K562 (cell line): ENCODE results near the gene RNF4. TPM values are rescaled to one million over a fixed set of nuclear protein-coding genes. Genes with fewer than 3 reads are reported as not detected.
A peak's percentile ranks its signal among the peaks of the same experiment; 100 is the strongest.

Source experiments
- ATAC-seq: fragments of 200-7000 bp; cut with Tn5 transposase; 3 replicates; pipeline ENCODE4 v1.9.1; 2020; ENCODE audit warnings: moderate library complexity
- BruUV-seq: library from RNA; stranded (reverse); fragments of 400-500 nt; replicated peaks from 2 replicates; lab custom pipeline; 2021; lab: Mats Ljungman, UMichigan
- CTCF ChIA-PET: fragments of 300-600 bp; formaldehyde crosslinking; extraction: SDS; loops from one replicate; lab custom pipeline; 2021; ENCODE audit warnings: low intra/inter-chr PET ratio; lab: Yijun Ruan, JAX
- POLR2A ChIA-PET: fragments of 300-600, 350-650 bp; sonication (Branson Sonifier 250); formaldehyde crosslinking; extraction: SDS; loops from one replicate; lab custom pipeline; 2021; ENCODE audit warnings: antibody characterized with exemption, inconsistent platforms; lab: Yijun Ruan, JAX
- DNase-seq, 4 experiments: peaks; one replicate each; pipeline versions ENCODE4 v3.0.0 to v3.0.0-alpha.2; 2011 to 2018; ENCODE audit warnings: low spot score in 3 of 4, mixed read lengths in 3 of 4; ENCODE audit errors: extremely low read depth in 1 of 4
- FAIRE-seq: peaks from 2 replicates; lab custom pipeline; 2011; peaks lifted over from hg19 to GRCh38; lab: Jason Lieb, UNC
- H2AFZ ChIP-seq: 2 replicates; pipeline ENCODE4 v1.6.0; 2011; ENCODE audit warnings: low read depth, low read length, control low read depth, inconsistent platforms
- H3K27ac ChIP-seq: fragments of 200-600 bp; 3 replicates; pipeline ENCODE4 v1.8.0; 2011; ENCODE audit warnings: low read depth, mild to moderate bottlenecking, control low read depth, inconsistent platforms, low read length, moderate library complexity, mixed read lengths; ENCODE audit errors: extremely low read depth
- H3K27me3 ChIP-seq, 2 experiments: fragments of 300-600 bp in 1 of 2; 2 replicates in 1 of 2; 3 replicates in 1 of 2; pipeline versions ENCODE4 v1.6.0 to v1.8.0; 2011; ENCODE audit warnings: inconsistent platforms in 2 of 2, low read length in 2 of 2, mild to moderate bottlenecking in 1 of 2, mixed read lengths in 1 of 2, moderate library complexity in 1 of 2; ENCODE audit not compliant: control insufficient read depth in 2 of 2, insufficient read depth in 2 of 2
- H3K36me3 ChIP-seq: fragments of 300-600 bp; 3 replicates; pipeline ENCODE4 v1.8.0; 2011; ENCODE audit warnings: mild to moderate bottlenecking, low read length, inconsistent platforms; ENCODE audit not compliant: control insufficient read depth, insufficient read depth
- H3K4me1 ChIP-seq, 2 experiments: fragments of 200-600 bp in 1 of 2; replicated peaks in 1 of 2; 2 replicates in 1 of 2; 3 replicates in 1 of 2; pipeline versions ENCODE4 v1.5.1 to v1.8.0; 2011; ENCODE audit warnings: inconsistent platforms in 2 of 2, low read length in 2 of 2, mild to moderate bottlenecking in 1 of 2, mixed read lengths in 1 of 2, moderate library complexity in 1 of 2; ENCODE audit not compliant: control insufficient read depth in 2 of 2, insufficient read depth in 2 of 2
- H3K4me2 ChIP-seq: 2 replicates; pipeline ENCODE4 v1.6.1; 2011; ENCODE audit warnings: low read length, control low read depth, inconsistent platforms, mixed read lengths; ENCODE audit not compliant: insufficient read depth
- H3K4me3 ChIP-seq: fragments of 200-600 bp; sonication (generic), shearing (Covaris generic); 2 replicates; pipeline ENCODE4 v1.5.1; 2016; ENCODE audit warnings: control low read depth, inconsistent platforms
- H3K79me2 ChIP-seq: fragments of 200-600 bp; 3 replicates; pipeline ENCODE4 v1.8.0; 2011; ENCODE audit warnings: low read length, inconsistent platforms; ENCODE audit not compliant: control insufficient read depth, insufficient read depth
- H3K9ac ChIP-seq, 2 experiments: 2 replicates each; pipeline versions ENCODE4 v1.6.0 to v1.6.1; 2011; ENCODE audit warnings: low read depth in 2 of 2, low read length in 2 of 2, control low read depth in 1 of 2, inconsistent platforms in 1 of 2, mild to moderate bottlenecking in 1 of 2, mixed read lengths in 1 of 2; ENCODE audit not compliant: insufficient read depth in 1 of 2
- H3K9me1 ChIP-seq: one replicate; pipeline ENCODE4 v1.6.0; 2011; ENCODE audit warnings: inconsistent platforms, mild to moderate bottlenecking, low read length, moderate library complexity; ENCODE audit not compliant: control insufficient read depth, insufficient read depth
- H3K9me3 ChIP-seq: replicated peaks from 2 replicates; pipeline ENCODE4 v1.5.1; 2011; ENCODE audit warnings: low read depth, low read length, inconsistent platforms; ENCODE audit not compliant: control insufficient read depth, insufficient read depth
- H4K20me1 ChIP-seq: replicated peaks from 2 replicates; pipeline ENCODE4 v1.6.1; 2011; ENCODE audit warnings: low read length, inconsistent platforms, mixed read lengths; ENCODE audit not compliant: control insufficient read depth, insufficient read depth
- CCNT2 ChIP-seq: IDR thresholded peaks from 2 replicates; pipeline ENCODE4 v1.6.1; 2011; ENCODE audit warnings: borderline replicate concordance, low read depth, mild to moderate bottlenecking, moderate library complexity, mixed read lengths, low read length; ENCODE audit not compliant: insufficient read length; ENCODE audit errors: extremely low read depth
- CREB1 ChIP-seq, 2 experiments: sonication (generic) in 1 of 2; formaldehyde crosslinking in 1 of 2; IDR thresholded peaks; 2 replicates each; pipeline versions ENCODE4 v1.6.1 to v1.8.0; 2012 to 2022; ENCODE audit warnings: inconsistent platforms in 1 of 2, mild to moderate bottlenecking in 1 of 2, missing genetic modification reagents in 1 of 2, moderate library complexity in 1 of 2
- FIP1L1 ChIP-seq: fragments of 200-400 bp; formaldehyde crosslinking; IDR thresholded peaks from 2 replicates; pipeline ENCODE4 v1.6.1; 2018; ENCODE audit warnings: mild to moderate bottlenecking, low read depth, low read length; ENCODE audit not compliant: poor library complexity, severe bottlenecking
- LEF1 ChIP-seq: fragments of 450-650 bp; IDR thresholded peaks from 2 replicates; pipeline ENCODE4 v1.6.1; 2016; ENCODE audit warnings: mild to moderate bottlenecking
- NR3C1 ChIP-seq: sonication (generic); formaldehyde crosslinking; IDR thresholded peaks from 2 replicates; pipeline ENCODE4 v1.8.1; 2022; ENCODE audit warnings: missing genetic modification reagents
- RHOXF2B ChIP-seq: fragments of 250-450 bp; sonication (Bioruptor Pico); conservative IDR thresholded peaks from 2 replicates; pipeline ENCODE4 v1.5.1; 2021
- ZNF224 ChIP-seq: sonication (generic); formaldehyde crosslinking; IDR thresholded peaks from 2 replicates; pipeline ENCODE4 v1.8.0; 2022; ENCODE audit warnings: mild to moderate bottlenecking, missing genetic modification reagents
- WGBS: fragments of 100-300 bp; shearing (Covaris generic); methylation state at CpG from one replicate; pipeline ENCODE4 v1.1.6; 2016; ENCODE audit warnings: low coverage, mixed read lengths; ENCODE audit not compliant: insufficient coverage; ENCODE audit errors: missing lambda C conversion rate; 5-methylcytosine and 5-hydroxymethylcytosine counted together
- in situ Hi-C: fragments of 300-500 bp; cut with MboI; formaldehyde crosslinking; loops from 4 replicates; pipeline ENCODE4 v1.15.0; 2018; ENCODE audit warnings: inconsistent platforms, mixed read lengths
- intact Hi-C: fragments of 100-400 bp; cut with micrococcal nuclease; formaldehyde crosslinking; loops from 2 replicates; pipeline ENCODE4 v1.14.2; 2022
- polyA plus RNA-seq, 8 experiments: library from polyadenylated mRNA; depleted of rRNA in 4 of 8; stranded (reverse) in 5 of 8; unstranded in 3 of 8; fragments of >200 nt; fragmentation: Nextera tagmentation in 2 of 8; fragmentation: Illumina TruSeq in 1 of 8; extraction: Ambion mirVana in 2 of 8; extraction: Trizol in 1 of 8; gene quantifications; 2 replicates each; pipeline versions ENCODE4 v1.2.1 to v1.2.3, GENCODE V29; 2011 to 2014; ENCODE audit warnings: inconsistent platforms in 1 of 8, missing spikeins in 1 of 8
- total RNA-seq, 7 experiments: library from RNA; depleted of rRNA in 6 of 7; stranded (reverse); fragments of >200 nt in 6 of 7; fragmentation: Illumina TruSeq in 2 of 7; extraction: Trizol in 2 of 7; gene quantifications; 2 replicates each; pipeline versions ENCODE4 v1.2.1 to v1.2.3, GENCODE V29; 2011 to 2021; ENCODE audit warnings: low replicate concordance in 1 of 7
- TF ChIP-seq, protein P1 (sequence below): fragments of 200-800 bp; sonication (Bioruptor generic); IDR thresholded peaks from 2 replicates; pipeline ENCODE4 v1.6.1; 2017; ENCODE audit warnings: missing genetic modification characterization, missing compliant biosample characterization
- TF ChIP-seq, protein P2 (sequence below), 2 experiments: IDR thresholded peaks; 2 replicates each; pipeline ENCODE4 v1.6.1; 2011; ENCODE audit warnings: borderline replicate concordance in 1 of 2, control low read depth in 1 of 2, low read depth in 1 of 2, low read length in 1 of 2, mild to moderate bottlenecking in 1 of 2, mixed read lengths in 1 of 2, moderate library complexity in 1 of 2; ENCODE audit not compliant: insufficient read depth in 1 of 2, insufficient read length in 1 of 2, poor library complexity in 1 of 2, severe bottlenecking in 1 of 2; ENCODE audit errors: extremely low read depth in 1 of 2
- TF ChIP-seq, protein P3 (sequence below), 2 experiments: fragments of 200-800 bp in 1 of 2; sonication (Bioruptor generic) in 1 of 2; sonication (generic) in 1 of 2; formaldehyde crosslinking in 1 of 2; IDR thresholded peaks in 1 of 2; conservative IDR thresholded peaks in 1 of 2; 2 replicates each; pipeline versions ENCODE4 v1.5.0 to v1.6.1; 2016 to 2020; ENCODE audit warnings: missing compliant biosample characterization in 1 of 2, missing genetic modification characterization in 1 of 2, missing genetic modification reagents in 1 of 2
- TF ChIP-seq, protein P4 (sequence below): sonication (generic); formaldehyde crosslinking; IDR thresholded peaks from 2 replicates; pipeline ENCODE4 v1.8.0; 2022; ENCODE audit warnings: mild to moderate bottlenecking, missing genetic modification reagents

RNF4 gene
- total and polyA plus RNA-seq, 9 of the 15 experiments (the other 6 are each of a cell fraction or from before 2014, with no cell fraction given), result 19.2 to 59.3 (median 44.8) TPM

DNA sequence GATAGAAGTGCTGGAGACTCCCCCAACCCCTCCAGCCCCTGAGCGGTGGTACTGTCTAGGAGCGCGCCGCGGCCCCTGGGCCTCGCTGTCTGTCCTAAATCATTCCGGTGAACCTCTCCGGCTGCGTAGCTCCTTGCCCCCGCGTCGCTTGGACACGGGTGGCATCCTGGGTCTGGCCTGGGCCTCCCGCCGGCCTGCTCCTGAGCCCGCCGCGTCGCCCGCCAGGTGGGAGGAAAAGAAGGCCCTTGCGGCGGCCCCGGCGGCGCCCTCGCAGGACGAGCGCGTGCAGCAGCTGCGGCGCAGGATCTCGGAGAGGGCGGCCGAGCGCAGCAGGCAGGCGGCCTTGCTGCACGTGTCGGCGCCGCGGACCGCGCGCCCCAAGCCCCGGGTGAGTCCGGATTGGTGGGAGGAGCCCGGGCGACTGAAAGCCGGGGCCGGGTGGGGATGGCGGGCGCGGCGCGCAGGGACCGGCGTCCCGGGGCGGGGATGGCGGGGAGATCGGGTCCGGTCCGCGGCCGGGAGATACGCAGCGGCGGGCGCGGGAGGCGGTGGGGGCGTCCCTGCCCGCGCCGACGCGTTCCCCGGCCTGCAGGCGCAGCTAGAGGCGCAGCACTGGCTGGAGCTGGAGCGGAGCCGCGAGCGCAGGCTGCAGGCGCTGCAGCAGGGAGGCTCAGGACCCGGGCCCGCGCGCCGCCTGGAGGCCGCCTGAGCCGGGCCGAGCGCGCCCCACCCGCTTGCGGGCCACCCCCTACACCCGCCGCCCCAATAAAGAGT, 6.5 kb upstream of the RNF4 start:
- Histone ChIP-seq H3K79me2 (no peaks in the 10 kb centered on the region), H3K9ac (peak overlapping the region; percentile 22 to 89; a peak in 3 of 4 replicates), H3K9me3 (no peaks in the 10 kb centered on the region), H3K36me3 (no peaks in the 10 kb centered on the region; the same call in 2 of the 3 replicates), H3K27ac (no peak overlapping the region), H3K4me3 (peak overlapping the region; percentile 48), H3K27me3 (peaks cover 14 to 26% of the 10 kb centered on the region in 2 experiments; a peak in 4 of 5 replicates), H3K4me1 (peaks cover 17 to 61% of the 10 kb centered on the region in 2 experiments; a peak in 4 of 5 replicates), H4K20me1 (no peaks in the 10 kb centered on the region), H3K4me2 (peak overlapping the region; percentile 61), H3K9me1 (no peaks in the 10 kb centered on the region), H2AFZ (peak overlapping the region; percentile 83)
- ChIA-PET CTCF (interaction anchor here (0.6 to 2.4 kb wide), 4 partner anchors 218 to 244 kb away, joined by 3 to 19 read pairs (median 4); no protein-coding TSS in a partner anchor), POLR2A (interaction anchor here (0.6 to 1.1 kb wide), 4 partner anchors 11 to 224 kb away, joined by 3 read pairs; no protein-coding TSS in a partner anchor)
- intact Hi-C loops (no loop called here), in situ Hi-C loops (no loop called here)
- no peak for FAIRE-seq
- BruUV-seq, result no TSS peak
- peak; percentile 77 to 83 (median 79) for DNase-seq
- WGBS, result 43% methylated on average over 18 of the region's 99 CpGs
- ATAC-seq, result peak; percentile 92
- TF ChIP-seq RHOXF2B (CRISPR knock-in tag) (no peak), FIP1L1 (peak; percentile 49), CREB1 (IDR thresholded peaks at IDR 0.05) (0 out of 2 replicates have a peak, but pooled peaks have one; percentile 14), CREB1 (CRISPR knock-in tag; IDR thresholded peaks at IDR 0.05) (no peak; the same call in 1 of the 2 replicates), LEF1 (no peak), CCNT2 (peak; percentile 35), ZNF224 (peak; percentile 49; the same call in 1 of the 2 replicates), NR3C1 (CRISPR knock-in tag) (peak; percentile 77; the same call in 1 of the 2 replicates)
- TF ChIP-seq, protein P1, sequence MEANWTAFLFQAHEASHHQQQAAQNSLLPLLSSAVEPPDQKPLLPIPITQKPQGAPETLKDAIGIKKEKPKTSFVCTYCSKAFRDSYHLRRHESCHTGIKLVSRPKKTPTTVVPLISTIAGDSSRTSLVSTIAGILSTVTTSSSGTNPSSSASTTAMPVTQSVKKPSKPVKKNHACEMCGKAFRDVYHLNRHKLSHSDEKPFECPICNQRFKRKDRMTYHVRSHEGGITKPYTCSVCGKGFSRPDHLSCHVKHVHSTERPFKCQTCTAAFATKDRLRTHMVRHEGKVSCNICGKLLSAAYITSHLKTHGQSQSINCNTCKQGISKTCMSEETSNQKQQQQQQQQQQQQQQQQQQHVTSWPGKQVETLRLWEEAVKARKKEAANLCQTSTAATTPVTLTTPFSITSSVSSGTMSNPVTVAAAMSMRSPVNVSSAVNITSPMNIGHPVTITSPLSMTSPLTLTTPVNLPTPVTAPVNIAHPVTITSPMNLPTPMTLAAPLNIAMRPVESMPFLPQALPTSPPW, result peak; percentile 65
- TF ChIP-seq, protein P2, sequence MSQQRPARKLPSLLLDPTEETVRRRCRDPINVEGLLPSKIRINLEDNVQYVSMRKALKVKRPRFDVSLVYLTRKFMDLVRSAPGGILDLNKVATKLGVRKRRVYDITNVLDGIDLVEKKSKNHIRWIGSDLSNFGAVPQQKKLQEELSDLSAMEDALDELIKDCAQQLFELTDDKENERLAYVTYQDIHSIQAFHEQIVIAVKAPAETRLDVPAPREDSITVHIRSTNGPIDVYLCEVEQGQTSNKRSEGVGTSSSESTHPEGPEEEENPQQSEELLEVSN (IDR thresholded peaks at IDR 0.05; ENCODE audit: borderline replicate concordance in 1 of 2, extremely low read depth in 1 of 2, insufficient read depth in 1 of 2, insufficient read length in 1 of 2, low read depth in 1 of 2, low read length in 1 of 2, poor library complexity in 1 of 2, severe bottlenecking in 1 of 2), result peak; percentile 86 to 97
- TF ChIP-seq, protein P3, sequence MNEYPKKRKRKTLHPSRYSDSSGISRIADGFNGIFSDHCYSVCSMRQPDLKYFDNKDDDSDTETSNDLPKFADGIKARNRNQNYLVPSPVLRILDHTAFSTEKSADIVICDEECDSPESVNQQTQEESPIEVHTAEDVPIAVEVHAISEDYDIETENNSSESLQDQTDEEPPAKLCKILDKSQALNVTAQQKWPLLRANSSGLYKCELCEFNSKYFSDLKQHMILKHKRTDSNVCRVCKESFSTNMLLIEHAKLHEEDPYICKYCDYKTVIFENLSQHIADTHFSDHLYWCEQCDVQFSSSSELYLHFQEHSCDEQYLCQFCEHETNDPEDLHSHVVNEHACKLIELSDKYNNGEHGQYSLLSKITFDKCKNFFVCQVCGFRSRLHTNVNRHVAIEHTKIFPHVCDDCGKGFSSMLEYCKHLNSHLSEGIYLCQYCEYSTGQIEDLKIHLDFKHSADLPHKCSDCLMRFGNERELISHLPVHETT (CRISPR knock-in tag; conservative IDR thresholded peaks at IDR 0.05 in 1 of 2, IDR thresholded peaks at IDR 0.05 in 1 of 2), result peak in 1 of 2 experiments; percentile 22; a peak in 1 of 4 replicates
- TF ChIP-seq, protein P4, sequence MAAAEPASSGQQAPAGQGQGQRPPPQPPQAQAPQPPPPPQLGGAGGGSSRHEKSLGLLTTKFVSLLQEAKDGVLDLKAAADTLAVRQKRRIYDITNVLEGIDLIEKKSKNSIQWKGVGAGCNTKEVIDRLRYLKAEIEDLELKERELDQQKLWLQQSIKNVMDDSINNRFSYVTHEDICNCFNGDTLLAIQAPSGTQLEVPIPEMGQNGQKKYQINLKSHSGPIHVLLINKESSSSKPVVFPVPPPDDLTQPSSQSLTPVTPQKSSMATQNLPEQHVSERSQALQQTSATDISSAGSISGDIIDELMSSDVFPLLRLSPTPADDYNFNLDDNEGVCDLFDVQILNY (CRISPR knock-in tag), result peak; percentile 47; the same call in 1 of the 2 replicates
